ENCODE results near the gene NR5A1.

NR5A1 gene

GRCh38 chr9:124514125-124514524 lies 6.9 kb upstream of the NR5A1 start:
- DNase-seq (ENCODE audit: low read depth): no peak

GRCh38 chr9:124513376-124513994 lies 6.3 kb upstream of the NR5A1 start:
- no peak for DNase-seq (ENCODE audit: low read depth)

- DNase-seq (ENCODE audit: low read depth): no peak
These were observed 5.6 kb upstream of the NR5A1 start for GRCh38 chr9:124512806-124513204.

- DNase-seq (ENCODE audit: low read depth): no peak
These were observed 4.9 kb upstream of the NR5A1 start for GRCh38 chr9:124511891-124512805.

GRCh38 chr9:124511426-124511840 lies 4.2 kb upstream of the NR5A1 start:
- no peak for DNase-seq (ENCODE audit: low read depth)

GRCh38 chr9:124510650-124511425 lies 3.6 kb upstream of the NR5A1 start:
- no peak for DNase-seq (ENCODE audit: low read depth)

- DNase-seq (ENCODE audit: low read depth): no peak
These were observed 753 bp upstream of the NR5A1 start for GRCh38 chr9:124507880-124508423.

GRCh38 chr9:124506433-124506832 lies 766 bp downstream of the NR5A1 start:
- DNase-seq (ENCODE audit: low read depth): no peak

- no peak for DNase-seq (ENCODE audit: low read depth)
These were observed 1.3 kb downstream of the NR5A1 start for GRCh38 chr9:124505901-124506346.

- DNase-seq (ENCODE audit: low read depth): no peak
These were observed 1.9 kb downstream of the NR5A1 start for GRCh38 chr9:124505006-124505900.

GRCh38 chr9:124504530-124505005 lies 2.6 kb downstream of the NR5A1 start:
- no peak for DNase-seq (ENCODE audit: low read depth)

- DNase-seq (ENCODE audit: low read depth): no peak
These were observed 3.3 kb downstream of the NR5A1 start for GRCh38 chr9:124503713-124504529.

GRCh38 chr9:124502711-124503702 lies 4.2 kb downstream of the NR5A1 start:
- no peak for DNase-seq (ENCODE audit: low read depth)

- no peak for DNase-seq (ENCODE audit: low read depth)
These were observed 5.4 kb downstream of the NR5A1 start for GRCh38 chr9:124501771-124502320.

GRCh38 chr9:124500796-124501611 lies 6.2 kb downstream of the NR5A1 start:
- no peak for DNase-seq (ENCODE audit: low read depth)

GRCh38 chr9:124500028-124500795 lies 7.0 kb downstream of the NR5A1 start:
- DNase-seq (ENCODE audit: low read depth): no peak

GRCh38 chr9:124499216-124499615 lies 8.0 kb downstream of the NR5A1 start:
- no peak for DNase-seq (ENCODE audit: low read depth)

Measured in stimulated activated CD8-positive, alpha-beta memory T cell treated with anti-CD3 and anti-CD28 coated beads, Interleukin-7, amount 100 ng/mL, for 24 hours (primary cell).